Inflammatory macrophage treated with lipopolysaccharide for 1 hour (primary cell): Measurements from ENCODE around the gene NPAS2.

Experiments
- DNase-seq, 2 donors: peaks; one replicate each; pipeline ENCODE4 v3.0.0-alpha.2; 2020 to 2022

Gene NPAS2

DNA sequence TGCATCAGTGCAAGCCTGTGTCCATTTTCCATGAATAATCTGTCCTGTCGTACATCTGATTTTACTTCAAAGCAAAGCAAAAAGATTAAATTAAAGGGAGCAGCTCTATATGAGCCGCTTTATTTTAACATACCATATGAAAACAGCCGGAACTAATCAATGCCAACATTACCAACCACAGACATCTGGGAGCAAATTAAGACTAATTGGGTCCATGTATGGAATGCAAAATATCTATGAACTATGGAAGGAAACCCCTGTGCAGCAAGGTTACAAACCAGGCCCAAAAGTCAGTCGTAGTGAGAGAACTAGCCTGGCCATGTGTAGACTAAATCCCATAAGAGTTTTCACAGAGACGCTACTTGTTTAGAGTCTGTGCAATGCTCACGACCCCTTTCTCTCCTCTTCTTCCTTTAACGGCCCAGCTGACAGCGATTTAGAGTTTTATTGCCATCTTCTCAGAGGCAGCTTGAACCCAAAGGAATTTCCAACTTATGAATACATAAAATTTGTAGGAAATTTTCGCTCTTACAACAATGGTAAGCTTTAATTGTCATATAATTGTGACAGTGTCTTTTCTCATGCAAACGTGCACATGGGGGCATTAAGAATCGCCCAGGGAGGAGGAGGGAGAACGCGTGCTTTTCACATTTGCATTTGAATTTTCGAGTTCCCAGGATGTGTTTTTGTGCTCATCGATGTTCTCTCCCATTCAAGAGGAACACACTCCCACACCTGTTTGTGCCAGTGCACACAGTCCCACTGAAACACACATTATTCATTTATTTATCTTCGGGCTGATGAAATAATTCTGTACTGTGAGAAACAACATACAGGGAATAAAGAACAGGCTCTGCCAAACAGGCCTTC, 129.2 kb downstream of the NPAS2 start:
- DNase-seq = no peak

DNA sequence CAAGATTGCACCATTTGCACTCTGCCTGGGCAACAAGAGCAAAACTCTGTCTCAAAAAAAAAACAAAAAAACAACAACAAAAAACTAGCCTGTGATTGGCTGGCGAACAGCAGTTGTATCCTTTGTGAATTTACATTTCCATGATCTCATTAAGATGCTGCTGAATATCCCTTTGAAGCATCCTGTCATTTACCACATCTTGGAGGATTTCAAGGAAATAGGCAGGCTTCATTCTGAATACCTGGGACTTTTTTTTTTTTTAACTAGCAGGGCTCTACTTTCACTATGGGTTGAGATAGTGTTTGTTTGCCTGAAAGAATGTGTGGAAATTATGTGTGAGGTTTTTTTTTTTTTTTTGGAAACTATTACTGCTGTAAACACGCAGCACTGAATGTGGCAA, 132.6 kb downstream of the NPAS2 start:
- no peak for DNase-seq

DNA sequence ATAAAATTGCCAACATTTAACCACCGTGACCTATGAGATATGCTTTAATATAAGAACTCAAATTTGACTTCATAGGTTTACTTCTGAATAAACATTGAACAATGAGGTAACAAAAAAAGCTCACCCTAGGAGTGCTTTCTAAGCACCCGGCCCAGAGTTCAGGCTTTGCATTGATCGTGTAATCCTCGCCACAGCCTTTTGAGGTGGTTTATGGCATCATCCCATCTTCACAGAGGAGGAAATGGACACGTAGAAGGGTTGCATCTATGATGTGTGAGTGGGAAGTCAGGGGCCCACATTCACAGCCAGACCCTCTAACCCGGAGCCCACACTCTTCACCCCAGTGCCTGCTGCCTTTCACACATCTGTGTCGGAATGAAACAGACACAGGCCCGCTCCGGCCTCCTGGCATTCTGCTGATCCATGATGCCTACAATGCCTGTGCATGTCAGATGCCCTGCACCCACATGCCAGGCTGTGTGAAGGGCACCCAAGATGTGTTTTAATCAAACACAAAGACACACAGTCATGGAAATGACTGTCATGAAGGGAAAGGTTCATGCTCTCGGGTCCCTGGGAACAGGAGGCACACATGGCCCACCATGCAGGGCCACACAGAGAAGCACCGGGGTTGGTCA, 133.6 kb downstream of the NPAS2 start:
- DNase-seq = no peak

DNA sequence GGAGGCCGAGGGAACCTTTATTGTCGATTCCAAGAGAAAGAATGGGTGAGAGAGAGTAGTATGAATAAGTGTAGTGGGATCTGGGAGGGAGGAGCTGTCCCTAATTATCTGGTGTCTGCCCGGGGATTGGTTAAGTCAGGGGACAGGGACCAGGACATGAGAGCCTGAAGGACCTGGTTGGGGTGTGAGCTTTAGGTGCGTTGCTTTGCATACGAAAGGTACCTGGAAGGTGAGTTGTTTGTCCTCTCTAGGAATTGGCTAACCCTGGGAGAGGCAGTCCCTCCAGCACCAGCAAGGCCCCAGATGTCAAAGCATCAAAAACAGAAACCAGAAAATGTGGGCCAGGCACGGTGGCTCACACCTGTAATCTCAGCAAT, 134.1 kb downstream of the NPAS2 start:
- no peak for DNase-seq

DNA sequence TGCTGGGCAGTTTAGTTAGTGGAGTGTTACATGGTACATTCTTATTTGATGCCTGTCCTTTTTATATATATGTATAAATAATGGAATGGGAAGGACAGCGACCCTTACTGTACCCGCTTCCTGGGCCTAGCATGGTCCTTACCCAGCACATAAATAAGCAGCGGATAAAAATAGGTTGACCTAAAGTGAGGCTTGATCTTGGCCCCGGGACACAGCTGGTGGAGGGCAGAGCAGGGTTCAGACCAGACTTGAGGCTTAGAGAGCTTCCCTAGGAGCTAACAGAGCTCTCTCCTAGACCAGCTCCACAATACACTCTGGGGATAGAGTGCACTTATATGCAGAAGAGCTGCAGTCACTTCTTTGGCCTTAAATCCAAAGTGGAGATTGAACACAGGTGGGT, 135.3 kb downstream of the NPAS2 start:
- no peak for DNase-seq

DNA sequence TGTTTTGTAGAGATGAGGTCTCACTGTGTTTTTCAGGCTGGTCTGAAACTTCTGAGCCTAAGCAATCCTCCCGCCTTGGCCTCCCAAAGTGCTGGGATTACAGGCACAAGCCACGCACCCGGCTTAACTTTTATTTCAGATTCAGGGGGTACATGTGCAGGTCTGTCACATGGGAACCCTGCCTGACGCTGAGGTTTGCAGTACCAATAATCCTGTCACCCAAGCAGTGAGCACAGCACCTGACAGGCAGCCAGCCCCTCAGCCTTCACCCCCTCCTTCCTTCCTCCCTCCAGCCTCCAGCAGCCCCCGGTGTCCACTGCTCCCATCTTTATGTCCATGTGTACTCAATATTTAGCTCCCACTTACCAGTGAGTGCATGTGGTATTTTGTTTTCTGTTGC, 136.1 kb downstream of the NPAS2 start:
- DNase-seq = no peak

DNA sequence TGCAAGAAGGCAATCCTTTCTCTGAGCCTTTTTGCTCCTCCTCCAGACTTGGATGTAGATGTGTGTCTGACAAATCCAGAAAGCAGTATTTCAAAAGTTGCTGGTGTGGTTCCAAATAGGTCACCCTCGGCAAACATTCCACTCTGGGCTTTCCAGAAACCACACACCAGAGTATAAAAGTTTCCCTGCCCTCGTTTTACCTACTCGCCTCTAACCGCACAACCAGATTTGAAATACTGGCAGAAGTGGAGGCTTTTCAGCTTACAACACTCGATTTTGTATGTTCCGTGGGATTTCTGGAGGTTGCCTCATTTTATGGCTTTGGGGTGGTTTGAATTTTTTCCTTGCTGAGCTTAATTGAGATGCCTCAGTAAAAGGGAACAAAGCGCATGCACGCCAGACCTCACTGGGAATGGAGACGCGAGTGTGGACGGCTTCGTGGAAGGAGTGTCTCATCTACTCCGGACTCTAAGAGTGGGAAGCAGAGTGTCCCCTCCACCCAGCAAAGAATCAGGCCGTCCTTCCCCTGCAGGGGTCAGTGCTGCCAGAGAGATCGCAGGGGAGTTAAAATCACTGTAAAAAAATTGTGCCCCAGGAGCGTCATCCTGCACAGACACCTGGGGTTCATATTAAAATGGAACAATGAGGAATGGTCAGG, 138.2 kb downstream of the NPAS2 start:
- no peak for DNase-seq

DNA sequence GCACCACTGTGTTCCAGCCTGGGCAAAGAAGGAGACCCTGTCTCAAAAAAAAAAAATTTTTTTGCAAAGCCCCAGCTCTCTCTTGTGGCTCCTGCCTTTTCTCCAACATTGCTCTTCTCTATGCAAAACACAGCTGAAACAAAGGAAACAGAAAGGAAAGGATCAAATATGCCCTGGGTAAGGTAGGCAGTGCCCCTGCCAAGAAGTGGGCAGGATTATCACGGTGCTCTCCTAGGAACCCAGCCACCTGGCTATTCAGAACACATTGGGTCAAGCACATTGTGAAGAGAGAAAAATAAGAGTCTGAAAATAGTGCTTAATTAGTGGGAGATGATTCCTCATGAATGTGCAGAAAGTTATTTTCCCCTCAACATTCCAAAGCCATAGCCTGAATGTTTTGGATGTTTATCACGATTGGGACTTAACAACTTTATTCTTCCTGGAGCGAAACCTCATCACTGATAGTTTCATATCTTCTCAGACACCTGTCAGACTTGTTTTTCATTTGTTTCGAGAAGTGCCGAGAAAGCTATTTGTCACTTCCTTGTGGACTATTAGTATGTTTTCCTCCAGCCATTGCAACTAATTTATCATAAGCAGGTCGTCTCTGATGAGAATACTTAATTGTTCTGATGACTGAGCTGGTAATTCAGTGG, 139.4 kb downstream of the NPAS2 start:
- DNase-seq = no peak

DNA sequence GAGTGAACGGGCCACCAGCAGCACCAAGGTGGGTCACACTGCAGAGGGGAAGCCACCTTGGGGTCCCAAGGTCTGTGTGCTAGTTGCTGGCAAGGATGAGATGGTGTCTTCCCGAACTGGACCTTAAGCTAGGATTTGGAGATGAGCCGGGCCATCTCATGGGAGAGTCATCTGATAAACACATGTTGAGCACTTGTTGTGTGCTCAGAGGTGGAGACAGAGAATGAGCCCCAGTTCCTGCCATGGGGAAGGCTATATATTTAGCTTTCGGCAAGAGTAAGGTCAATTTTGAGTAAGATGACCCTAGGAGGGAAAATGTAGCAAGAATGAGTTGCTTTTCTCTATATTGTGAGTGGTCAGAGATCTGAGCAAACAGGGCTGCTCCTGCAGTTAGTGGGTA, 140.7 kb downstream of the NPAS2 start:
- DNase-seq = no peak

DNA sequence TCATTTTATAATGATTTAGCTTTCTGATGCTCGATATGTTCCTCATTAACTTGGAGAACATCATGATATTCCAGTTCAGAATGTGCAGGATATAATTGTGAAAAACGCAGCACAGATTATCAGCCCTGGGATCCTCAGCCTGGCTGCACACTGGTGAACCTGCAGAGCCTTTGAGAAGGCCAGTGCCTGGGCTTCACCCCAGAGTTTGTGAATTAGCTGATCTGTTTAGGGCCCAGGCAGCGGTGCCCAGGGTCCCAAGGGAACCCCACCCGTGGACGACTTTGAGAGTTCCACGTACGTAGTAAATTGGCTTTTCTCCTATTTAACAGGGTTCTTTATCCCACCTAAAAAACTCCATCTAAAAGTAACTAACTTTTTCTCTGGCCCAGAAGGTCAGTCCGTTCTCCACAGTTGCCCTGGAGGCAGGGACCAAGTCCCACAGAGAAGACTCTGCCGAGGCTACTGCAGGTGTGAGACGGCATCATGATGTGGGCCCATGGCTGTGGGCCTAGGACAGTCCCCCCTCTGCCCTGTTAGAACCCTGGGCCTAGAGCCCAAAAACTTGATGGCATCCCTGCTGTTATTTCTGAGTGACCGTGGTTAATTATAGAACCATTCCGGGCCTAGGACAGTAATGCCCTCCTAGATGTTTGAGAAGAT, 142.6 kb downstream of the NPAS2 start:
- DNase-seq = no peak

DNA sequence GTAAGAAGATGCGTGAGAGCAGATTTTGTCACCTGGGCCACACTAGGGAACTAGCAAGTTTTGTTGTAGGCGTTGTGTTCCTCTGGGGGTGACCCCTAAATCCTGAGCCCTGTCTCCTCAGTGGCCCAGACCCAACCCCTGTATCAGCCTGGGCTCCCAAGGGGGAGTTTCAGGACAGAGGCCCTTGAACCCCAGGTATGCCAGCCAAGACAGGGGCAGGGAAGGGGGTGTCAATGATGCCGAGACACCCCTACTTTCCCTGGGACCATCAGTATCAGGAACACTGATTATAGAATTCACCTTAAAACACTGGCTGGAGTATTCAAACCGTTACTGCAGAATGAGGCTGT, 143.1 kb downstream of the NPAS2 start:
- no peak for DNase-seq

DNA sequence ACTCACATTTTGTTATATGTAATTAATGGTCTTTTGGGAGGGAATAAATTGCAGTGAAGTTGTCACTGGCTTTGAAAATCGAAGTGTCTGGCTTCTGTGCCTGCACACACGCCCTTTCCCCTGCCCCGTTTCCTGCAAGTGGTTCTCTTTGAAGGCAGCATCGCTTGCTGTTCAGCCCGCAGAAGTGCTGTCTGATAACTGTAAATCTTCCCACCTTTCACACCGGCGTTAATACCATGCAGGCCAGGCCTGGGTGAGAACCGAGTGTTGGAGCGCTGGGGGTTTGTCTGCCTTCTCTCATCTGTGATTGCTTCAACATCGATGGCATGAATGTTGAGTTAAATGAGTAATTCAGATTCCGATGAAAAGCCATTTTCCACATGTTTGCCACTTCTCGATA, 144.3 kb downstream of the NPAS2 start:
- DNase-seq = no peak

DNA sequence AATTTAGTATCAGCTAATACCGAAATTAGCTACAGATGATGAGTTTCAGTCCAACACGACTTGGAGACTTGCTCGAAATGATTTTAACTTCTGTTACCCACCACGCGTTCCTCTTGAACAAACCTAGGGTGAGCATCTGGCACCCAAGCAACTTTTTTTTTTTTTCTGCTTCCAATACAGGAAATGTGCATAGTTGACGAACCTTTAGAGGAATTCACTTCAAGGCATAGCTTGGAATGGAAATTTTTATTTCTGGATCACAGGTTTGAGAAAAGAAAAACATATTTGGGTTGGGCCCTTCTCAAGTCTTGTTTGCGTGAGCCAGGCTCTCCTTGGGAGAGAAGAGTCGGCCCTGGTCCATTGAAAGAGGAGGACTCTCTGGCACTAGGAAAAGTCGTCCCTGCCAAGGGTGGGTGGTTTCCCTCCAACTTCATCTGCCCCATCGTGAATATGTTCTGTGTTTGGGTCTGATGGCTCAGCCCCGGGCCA, 144.8 kb downstream of the NPAS2 start:
- no peak for DNase-seq

DNA sequence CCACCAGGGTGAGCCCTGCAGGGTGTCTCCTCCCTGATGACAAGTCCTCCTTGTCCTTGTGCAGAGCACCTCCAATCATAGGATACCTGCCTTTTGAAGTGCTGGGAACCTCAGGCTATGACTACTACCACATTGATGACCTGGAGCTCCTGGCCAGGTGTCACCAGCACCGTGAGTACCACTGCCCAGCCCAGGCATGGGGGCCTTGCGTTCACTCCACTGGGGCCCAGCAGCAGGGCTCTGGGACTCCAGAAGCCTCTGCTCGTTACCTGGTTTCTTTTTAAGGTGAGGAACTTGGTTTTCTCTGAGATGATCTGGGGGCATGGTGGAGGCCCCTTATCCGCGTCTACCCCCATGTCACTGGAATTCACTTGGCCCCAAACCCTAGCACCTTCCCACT, 145.7 kb downstream of the NPAS2 start:
- no peak for DNase-seq

DNA sequence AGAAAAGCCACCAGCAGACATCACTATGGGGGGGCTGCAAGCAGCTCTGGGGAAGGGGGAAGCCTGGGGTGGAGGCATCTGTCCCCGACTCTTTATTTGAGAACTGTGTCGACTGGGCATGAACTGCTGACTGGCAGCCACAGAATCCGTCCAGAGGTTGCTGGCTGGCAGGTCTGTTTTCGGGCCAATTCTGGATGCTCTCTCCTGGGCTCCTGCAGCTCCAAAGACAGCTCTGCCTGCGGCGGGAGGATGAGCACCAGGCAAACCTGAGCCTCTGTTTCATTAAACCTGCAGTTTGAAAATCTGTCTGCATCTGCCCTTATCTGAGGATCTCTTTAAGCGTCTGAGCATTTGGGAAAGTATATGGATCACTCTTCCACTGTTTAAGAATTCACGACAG, 147.8 kb downstream of the NPAS2 start:
- no peak for DNase-seq

DNA sequence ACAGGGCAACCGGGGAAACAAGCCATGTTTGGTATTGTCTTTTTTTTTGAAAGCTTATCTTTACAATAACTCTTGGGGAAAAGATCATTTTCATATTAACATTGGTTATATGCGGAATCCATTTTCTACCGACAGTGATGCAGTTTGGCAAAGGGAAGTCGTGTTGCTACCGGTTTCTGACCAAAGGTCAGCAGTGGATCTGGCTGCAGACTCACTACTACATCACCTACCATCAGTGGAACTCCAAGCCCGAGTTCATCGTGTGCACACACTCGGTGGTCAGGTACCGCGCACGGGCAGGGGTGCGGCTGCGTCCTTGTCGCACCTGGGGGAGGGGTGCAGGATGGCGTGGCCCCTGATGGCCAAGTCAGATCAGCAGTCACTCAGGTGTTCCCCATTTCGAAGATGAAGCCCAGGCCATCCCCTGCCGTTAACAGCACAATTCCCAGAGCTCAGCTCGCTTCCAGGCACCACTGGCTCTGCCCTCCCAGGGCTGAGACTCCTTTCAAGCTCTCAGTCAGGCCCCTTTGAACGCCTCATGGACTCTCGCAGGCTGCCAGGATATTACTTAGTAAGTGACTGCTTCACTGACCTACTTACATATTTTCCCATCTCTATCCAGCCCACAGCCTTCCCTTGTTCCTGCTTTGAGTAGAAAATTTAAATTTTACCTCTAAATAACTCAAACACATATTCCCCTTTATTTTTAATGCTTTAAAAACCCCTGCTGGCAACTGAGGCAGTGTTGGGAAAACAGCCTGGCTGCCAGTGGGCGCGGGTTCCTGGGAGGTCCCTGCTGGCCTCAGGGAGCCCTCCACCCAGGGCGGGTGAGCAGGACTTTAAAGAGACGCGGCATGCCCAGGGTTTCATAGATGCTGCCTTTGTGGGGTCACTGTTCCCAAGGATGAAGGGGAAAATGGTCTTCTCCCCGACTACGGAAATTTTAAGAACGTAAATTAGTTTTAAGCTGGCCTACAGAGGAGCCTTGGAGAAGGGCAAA, 148.5 kb downstream of the NPAS2 start:
- no peak for DNase-seq

DNA sequence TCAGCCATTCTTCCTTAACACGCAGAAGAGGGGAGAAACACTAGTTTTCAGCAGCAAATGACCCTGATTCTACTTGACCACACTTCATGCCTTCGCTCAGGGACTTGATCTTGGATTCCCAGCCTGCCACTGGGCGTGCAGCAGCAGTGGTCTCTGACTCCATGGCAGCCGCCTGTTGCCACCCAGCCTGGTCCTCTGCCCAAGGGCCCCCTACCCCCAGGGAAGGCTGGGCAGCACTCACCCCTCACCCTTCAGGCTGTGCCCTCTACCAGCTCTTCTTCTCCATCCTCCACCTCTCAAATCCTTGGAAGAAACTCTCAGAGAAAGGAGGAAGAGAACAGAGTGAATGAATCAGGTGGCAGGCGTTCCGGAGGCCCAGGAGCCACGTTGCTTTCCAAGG, 150.1 kb downstream of the NPAS2 start:
- no peak for DNase-seq

DNA sequence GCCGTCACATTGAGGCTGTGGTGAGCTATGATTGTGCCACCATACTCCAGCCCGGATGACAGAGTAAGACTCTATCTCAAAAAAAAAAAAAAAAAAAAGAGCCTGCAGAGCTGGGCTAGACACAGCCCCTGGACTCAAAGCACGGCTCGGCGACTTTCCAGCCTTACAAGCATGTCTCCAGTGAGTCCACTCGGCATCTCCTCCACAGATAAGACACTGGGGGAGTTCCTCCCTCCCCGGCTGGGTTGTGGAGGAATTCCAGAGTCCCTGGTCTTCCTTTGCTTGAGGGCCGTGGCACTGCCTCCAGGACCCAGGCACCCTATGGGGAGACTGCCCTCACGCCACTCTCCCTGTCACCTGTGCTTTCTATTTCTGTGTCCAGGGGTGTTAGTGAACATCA, 151.3 kb downstream of the NPAS2 start:
- DNase-seq = no peak

DNA sequence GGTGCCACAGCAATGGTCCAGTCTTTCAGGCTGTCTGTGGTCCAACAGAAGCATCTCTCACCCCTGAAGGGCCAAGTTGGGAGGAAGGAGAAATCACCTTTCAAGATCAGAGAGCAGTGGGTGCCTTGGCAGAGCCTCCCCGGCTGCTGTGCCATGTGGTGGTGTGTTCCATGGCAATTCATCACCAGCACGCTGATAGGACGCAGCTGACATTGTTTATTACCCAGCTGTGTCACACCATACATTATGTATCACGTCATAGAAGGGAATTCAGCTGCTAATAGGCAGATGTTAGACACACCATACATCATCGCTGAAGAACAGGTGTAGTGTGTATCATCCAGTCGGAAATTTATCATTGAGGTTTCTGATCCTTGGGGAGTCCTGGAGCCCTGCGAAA, 152.5 kb downstream of the NPAS2 start:
- DNase-seq = no peak

DNA sequence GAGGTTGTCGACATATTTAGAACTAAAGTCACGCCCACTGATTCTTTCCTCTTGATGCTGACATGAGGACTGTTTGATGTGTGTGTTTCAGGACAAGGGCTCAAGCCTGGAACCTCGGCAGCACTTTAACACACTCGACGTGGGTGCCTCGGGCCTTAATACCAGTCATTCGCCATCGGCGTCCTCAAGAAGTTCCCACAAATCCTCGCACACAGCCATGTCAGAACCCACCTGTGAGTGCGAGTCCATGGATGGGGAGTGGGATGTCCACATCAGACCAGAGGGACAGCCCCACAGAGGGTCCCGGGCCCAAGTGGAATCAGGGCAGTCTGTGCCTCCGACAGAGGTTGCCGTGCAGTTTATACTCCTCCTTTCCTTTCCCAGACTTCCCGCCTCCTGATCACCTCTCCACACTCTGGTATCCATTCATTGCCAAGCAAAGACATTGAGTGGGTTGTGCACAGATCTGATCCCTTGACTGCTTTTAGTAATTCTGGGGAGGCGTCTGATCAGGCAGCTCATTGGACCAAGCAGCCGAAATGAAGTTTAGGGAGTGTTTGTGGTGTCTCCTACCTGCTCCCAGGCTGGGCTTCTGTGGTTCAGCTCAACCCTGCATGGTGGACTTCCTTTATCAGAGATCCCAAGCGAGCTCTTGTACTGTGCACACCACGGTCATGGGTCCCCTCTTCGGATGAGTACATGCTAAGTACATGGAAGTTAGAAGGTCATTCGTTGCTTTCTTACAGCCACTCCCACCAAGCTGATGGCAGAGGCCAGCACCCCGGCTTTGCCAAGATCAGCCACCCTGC, 155.0 kb downstream of the NPAS2 start:
- DNase-seq = no peak

DNA sequence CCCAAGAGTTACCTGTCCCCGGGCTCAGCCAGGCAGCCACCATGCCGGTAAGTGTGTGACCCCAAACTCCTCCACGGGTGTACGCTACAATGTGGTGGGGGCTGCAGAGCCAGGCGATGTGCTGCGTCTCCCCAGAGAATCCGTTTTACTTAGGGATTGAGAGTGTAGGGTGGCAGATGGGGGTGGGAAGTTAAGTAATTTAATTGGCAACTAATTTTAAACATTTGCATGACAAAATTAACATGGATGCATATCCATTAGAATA, 155.5 kb downstream of the NPAS2 start:
- no peak for DNase-seq
